HG02759 (cell line): Measurements from ENCODE around the gene MYL11.
"Not testable (repeated sequence)": the region's sequence is repeated elsewhere in the genome, so short reads cannot be mapped to it uniquely, and the experiment has no call there.

Source experiments
- ATAC-seq: cut with Tn5 transposase; IDR thresholded peaks from one replicate; pipeline ENCODE4 v1.9.1; 2021; ENCODE audit warnings: mild to moderate bottlenecking, moderate library complexity; ENCODE audit not compliant: unreplicated experiment

Gene MYL11

DNA sequence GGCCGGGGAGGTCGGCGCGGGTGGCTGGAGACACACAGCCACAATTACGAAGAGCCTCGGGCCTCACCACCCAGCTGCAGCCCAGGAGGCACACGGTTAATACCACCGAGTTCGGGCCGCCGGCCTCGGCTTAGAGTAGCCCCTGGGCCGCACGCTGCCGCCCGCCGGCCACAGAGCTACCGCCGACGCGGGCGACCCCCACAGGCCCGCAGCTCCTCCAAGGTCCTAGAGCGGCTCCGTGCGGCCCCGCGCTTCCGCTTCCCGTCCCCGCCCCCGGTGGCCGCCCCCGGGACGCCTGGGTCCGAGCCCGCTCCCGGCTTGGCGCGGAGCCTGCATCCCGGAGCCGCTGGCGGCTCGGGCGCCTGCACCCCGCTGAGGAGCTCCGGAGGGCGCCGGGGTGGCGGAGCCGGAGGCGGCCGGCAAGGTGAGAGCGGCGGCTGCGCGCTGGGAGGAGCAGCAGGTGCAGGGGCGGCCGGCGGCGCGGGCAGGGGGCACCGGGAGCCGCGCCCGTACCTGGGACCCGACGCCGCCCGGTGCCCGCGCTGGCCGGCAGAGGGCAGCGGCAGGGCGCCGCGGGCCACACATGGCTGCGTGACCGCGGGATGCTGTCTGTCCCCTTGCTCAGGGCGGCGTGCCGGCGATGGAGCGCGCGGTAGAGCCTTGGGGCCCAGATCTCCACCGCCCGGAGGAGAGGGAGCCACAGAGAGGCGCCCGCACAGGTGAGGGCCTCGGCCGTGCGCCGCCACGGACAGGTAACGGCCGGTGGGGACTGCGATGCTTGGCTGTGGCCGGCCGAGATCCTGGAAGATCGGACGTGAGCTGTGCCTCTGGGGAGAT lies 20.8 kb downstream of the MYL11 start, which contains the start of gene ZNF48:
ZNF48 (plus strand) TSS at position 266 of the 837 bp plus-strand sequence; CDS start at position 641, 375 bp downstream.
- ATAC-seq = peak; percentile 70

DNA sequence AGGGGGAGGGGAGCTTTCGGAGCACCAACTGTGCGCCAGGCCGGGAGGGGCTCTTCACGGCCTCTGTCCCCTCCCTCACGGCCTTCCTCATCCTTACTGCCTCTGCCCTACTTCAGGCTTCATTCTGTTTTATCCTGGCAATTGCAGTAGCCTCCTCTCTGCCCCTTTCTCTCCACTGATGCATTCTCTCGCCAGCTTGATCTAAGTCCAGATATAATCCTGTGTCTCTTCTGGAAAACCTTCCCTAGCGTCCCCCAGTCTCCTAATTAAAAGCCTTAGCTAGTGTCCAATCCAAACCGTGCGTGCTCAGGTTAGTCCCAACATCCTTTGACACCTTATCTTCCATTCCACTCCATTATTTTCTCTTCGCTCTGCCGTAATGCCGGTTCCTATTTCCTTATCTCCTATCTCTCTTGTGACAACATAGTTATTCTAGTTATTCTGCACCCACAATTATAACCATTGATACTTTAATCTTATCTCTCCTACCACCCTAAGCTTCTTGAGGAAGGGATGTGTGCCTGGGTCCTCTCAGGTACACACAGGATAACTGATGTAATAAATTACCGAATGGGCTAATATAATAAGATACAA lies 21.5 kb downstream of the MYL11 start:
- no peak for ATAC-seq

DNA sequence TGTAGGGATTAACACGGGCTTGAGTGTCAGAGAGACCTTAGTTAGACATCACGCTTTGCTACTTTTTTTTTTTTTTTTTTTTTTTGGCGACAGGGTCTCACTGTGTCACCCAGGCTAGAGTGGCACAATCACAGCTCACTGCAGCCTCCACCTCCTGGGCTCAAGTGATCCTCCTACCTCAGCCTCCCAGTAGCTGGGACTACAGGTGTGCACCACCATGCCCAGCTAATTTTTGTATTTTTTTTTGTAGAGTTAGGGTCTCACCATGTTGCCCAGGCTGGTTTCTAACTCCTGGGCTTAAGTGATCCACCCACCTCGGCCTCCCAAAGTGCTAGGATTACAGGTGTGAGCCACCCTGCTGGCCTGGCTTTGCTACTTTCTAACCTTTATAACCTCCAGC lies 22.0 kb downstream of the MYL11 start:
- ATAC-seq = not testable (repeated sequence)

DNA sequence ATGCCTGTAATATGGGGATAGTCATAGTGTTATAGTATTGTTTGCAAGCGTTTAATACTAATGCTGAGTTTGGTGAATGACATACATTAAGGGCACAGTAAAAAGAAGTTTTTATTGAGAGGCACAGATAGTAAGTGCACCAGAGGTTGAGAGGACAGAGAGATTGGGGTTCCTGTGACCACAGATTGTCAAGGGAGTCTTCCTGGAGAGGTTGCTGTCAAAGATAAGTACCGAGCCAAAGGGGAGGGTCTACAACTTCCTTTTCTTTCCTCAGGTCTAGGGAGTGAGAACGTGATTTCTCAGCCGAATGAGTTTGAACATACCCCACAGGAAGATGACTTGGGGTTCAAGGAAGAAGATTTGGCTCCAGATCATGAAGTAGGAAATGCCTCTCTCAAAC lies 22.5 kb downstream of the MYL11 start:
- no peak for ATAC-seq

DNA sequence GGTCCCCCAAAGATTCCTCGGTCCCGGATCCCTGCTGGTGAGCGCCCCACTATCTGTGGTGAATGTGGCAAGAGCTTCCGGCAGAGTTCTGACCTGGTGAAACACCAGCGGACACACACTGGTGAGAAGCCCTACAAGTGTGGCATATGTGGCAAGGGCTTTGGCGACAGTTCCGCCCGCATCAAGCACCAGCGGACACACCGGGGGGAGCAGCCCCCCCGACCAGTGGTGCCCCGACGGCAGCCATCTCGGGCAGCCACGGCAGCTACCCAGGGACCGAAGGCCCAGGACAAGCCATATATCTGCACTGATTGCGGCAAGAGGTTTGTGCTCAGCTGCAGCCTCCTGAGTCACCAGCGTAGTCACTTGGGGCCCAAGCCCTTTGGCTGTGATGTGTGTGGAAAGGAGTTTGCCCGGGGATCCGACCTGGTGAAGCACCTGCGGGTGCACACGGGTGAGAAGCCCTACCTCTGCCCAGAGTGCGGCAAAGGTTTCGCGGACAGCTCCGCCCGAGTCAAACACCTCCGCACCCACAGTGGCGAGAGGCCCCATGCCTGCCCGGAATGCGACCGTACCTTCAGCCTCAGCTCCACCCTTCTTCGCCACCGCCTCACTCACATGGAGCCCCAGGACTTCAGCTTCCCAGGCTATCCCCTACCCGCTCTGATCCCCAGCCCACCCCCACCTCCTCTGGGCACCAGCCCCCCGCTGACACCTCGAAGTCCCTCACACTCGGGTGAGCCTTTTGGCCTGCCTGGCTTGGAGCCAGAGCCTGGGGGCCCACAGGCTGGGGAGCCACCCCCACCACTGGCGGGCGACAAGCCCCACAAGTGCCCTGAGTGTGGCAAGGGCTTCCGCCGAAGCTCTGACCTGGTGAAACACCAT lies 23.4 kb downstream of the MYL11 start:
- ATAC-seq = no peak

DNA sequence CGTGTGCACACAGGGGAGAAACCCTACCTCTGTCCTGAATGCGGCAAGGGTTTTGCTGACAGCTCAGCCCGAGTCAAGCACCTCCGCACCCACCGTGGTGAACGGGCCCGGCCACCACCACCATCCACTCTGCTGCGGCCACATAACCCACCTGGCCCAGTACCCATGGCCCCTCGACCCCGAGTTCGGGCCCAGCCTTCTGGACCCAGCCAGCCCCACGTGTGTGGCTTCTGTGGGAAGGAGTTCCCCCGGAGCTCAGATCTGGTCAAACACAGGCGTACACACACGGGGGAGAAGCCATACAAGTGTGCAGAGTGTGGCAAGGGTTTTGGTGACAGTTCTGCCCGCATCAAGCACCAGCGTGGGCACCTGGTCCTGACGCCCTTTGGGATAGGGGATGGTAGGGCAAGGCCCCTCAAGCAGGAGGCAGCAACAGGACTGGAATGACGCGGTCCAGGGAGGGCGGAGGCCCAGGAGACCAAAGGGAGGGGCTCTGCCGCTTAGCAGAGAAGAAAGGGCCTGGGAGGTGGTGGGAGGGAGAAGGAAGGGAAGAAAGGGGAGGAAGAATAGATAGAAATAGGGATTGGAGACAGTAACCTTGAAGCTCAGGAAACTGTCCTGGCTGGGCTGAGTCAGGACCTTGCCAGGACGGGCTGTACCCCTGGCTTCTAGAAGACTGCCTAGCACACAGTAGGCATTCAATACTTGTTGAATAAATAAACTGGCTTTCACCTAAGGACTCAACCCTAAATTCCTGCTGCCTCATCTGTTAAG lies 24.2 kb downstream of the MYL11 start:
- no peak for ATAC-seq

DNA sequence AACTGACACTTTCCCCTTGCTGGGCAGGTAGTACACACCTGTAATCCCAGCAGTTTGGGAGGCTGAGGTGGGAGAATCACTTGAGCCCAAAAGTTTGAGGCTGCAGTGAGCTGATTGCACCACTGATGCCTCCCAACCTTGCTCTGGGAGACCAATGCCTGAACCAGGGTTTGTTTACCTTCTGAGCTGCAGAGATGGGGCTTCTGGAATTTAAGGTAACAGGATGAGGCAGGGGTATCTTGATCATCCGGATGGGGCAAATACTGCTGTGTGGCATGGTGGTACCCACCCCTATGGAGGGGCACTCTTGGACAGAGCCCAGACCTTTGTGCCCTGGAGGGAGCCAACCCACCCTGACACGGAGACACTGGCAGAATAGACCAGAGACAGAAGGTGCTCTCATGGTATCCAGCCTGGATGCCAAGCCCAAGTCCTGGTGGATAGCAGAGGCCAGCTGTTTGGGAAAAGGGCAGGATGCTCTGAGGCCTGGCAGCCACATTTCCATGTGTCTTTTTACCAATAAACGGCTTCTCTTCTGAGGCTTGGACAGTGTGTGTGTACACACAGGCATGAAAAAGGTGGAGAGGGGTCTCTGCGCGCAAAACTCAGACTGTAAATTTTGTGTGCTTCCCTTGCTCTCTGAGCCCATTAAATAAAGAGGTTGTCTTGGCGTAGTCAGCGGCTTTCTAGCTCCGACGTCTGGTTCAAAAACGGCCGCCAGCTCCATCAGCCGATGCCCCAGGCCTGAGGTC lies 25.0 kb downstream of the MYL11 start:
- ATAC-seq = no peak

DNA sequence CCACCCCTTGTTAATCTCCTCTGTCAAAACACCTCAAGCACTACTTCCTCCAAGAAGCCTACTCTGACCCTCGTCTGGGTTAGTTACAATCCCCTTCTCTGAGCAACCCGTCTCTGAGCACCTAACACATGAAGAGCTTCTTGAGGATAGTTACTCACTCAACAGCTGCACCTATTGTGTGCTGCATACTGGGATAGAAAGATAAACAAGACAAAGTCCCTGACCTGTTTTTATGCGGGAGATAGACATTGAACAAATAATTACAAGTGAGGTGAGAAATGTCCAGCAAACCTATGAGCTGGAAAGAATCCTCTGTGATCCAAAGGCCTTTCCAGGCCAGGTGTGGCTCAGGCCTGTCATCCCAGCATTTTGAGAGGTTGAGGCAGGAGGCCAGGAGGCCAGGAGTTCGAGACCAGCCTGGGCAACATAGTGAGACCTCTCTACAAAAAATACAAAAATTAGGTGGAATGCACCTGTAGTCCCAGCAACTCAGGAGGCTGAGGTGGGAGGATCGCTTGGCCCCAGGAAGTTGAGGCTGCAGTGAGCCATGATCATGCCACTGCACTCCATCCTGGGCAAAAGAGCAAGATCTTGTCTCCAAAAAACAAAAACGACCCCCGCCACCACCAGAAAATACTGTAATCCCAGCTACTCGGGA lies 27.3 kb downstream of the MYL11 start:
- ATAC-seq = no peak

DNA sequence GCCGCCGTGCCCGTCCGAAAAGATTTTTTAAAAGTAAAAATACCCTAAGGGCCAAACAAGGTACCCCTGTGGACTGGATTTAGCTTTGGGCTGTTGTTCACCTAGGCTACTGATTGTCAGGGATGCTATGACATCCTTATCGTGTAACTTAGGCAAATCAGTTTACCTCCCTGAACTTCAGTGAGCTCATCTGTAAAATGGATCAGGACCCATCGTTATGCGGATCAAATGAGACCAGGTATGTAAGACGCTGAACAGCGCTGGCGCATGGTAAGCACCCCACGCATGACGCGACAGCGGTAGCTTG lies 32.1 kb downstream of the MYL11 start:
- peak; percentile 18 for ATAC-seq

DNA sequence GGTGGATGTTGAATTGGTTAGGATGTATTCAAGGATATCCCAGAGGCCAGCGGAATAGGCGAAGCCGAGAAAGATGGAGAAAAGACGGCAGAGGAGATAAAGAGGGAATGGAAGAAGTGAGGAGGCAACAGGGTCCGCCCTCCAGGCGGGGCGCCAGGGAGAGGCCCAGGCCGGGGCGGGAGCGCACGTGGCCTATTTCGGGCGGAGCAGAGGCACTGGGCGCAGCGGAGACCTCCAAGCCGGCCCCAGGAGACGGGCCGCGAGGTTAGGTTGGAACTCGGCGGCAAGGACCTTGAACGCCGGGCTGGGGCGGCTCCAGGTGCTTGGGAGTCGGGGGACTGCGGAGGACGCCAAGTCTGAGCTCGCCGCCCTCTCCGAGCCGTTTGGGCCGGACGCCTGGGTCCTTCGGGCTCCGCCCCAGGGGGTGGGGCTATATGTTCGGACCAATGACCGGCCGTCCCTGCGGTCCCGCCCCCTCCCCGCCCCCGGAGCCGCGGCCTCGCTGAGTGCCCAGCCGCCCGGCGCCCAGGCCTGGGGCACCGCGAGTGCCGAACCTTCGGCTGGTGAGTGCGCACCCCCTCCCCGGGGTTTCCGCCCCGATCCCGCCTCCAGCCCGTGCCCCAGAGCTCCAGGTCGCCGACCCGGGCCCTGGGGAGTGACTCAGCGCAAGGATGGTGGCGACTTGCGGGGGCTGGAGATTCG lies 32.7 kb downstream of the MYL11 start, which contains the start of gene ZNF771:
ZNF771 (plus strand) TSS at position 505 of the 702 bp plus-strand sequence. CDS start 448 bp downstream, outside the sequence.
- ATAC-seq = peak; percentile 82

DNA sequence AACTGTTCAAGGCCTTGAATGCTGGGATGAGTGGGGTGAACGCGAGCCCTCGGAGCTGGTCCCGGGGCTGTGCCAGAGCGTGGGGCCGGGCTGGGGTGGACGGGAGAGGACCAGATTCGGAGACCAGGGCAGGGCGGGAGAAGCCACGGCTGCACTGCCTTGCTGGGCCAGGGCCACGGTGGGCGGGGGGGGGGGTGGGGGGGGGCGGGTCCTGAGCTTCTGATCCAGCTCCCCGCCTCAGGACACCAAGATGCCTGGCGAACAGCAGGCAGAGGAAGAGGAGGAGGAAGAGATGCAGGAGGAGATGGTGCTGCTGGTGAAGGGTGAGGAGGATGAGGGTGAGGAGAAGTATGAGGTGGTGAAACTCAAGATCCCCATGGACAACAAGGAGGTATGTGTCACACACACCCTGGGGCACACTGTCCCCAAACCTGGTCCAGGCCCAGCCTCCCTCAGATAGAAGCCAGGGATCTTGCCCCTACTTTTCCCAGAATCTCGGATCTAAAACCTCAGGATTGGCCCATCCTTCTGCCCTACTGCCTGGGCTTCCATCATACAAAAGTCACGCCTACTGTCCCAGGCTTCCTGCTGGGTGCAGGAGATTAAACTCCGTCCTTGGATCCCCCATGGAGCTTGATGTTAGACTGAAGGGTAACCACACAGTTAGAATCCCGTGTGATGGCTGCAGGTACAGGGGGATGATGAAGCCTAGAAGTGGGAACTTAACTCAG lies 33.4 kb downstream of the MYL11 start:
- ATAC-seq = no peak

DNA sequence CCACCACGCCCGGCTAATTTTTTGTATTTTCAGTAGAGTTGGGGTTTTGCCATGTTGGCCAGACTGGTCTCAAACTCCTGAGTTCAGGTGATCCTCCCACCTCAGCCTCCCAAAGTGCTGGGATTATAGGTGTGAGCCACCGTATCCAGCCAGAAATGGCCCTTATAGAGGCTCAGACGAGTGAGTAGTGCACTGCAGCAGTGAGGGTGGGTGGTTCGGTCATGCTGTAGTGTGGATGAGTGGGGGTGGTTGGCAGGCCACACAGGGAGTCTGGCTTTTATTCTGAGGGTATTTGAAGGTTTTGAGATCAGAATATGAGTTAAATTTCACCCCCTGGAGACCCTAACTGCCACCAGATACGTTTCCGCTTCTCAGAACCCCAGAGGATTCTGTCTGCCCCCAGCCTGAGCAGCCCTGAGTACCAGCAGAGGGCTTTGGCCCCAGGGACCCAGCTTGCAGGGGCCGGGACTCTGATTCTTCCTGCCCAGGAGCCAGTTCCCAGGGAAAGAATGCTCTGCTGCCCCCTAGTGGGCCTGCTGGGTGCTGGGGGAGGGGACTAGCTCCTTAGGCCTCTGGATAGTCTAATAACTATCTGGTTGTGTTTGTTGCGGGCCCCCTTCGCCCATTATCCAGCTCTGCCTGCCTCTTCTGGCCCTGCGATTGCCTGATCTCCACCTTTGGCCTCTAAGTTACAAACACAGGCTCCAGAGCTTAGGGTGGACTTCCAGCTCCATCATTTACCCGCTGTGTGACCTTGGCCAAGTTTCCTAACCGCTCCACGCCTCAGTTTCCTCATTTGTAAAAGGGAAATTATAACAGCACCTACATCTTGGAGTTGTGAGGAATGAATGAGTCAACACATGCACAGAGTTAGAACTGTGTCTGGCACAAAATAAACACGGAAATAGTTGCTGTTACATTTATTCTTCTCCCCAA lies 34.8 kb downstream of the MYL11 start:
- ATAC-seq = peak; percentile 47

DNA sequence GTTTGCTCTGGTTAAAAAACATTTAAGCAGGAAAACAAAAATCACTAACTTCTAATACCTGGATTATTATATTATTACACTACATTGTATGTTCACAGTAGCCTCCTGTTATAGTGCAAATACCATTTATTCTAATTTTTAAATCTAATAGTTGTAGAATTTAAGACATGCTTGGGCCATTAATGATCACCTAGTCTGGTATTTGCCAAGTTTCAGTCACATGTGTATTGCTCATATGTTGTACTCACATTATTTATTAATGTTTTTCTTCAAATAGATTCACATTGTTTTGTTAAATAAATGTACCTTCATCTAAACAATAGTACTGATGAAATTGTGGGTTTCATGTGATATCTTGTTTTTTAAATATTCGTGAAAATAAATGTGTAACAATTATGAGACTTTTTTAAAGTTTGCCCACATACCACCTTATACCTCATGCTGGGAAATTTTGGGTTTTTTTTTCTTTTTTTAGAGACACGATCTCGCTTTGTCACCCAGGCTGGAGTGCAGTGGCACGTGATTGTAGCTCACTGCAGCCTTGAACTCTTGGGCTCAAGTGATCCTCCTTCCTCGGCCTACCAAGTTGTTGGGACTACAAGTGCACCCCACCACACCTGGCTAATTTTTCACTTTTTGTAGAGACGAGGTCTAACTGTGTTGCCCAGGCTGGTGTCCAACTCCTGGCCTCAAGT lies 38.7 kb downstream of the MYL11 start:
- no peak for ATAC-seq

DNA sequence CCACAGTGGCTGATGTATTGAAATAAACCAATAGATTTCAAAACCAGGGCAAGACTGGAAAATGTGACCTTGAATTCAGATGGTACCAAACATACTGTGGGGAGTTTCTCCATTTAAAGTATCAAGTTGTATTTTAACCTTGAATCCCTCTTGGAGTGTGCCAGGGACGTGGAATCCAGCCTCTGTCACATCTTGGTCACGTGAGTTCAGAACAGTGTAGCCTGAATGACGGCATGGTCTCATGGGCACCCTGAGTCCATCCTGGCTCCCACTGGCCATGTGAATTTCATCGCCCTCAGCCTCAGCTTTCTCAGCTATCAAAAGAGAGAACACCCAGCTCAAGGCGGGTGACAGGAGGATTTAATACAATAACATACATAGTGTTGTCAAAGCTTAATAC lies 39.6 kb downstream of the MYL11 start:
- ATAC-seq = no peak

DNA sequence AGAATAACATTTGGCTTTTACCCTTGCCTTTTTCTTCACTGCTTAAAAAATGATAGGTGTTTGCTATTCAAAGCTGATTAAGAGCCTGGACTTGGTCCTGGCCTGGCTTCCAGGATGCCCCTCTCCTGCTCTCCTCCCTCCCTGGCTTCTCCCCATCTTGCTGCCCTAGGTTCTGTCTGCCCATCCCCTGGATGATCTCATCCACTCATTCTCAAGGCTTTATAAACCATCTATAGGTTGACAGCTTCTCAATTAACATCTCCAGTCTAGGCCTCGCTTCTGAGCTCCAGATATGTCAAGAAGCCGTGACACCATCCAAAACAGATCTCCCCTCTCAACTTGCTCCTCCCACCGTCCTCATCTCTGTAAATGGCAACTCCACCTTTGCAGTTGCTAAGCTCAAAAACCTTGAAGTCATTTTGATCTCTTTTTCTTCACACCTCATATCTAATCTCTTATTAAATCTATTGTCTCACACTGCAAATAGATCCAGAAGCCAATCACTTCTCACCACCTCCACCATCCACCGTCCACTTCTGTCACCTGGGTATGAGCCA lies 41.5 kb downstream of the MYL11 start:
- ATAC-seq = no peak
